Measurements from ENCODE around the gene TMA7B. TPM values are rescaled to one million over a fixed set of nuclear protein-coding genes. Genes with fewer than 3 reads are reported as not detected.

Gene TMA7B
- total RNA-seq, 2 experiments from 2014 or later: 1.0 to 1.3 TPM

GRCh38 chr22:39956932-39957664 is 3.1 kb upstream of the TMA7B start:
- peak overlapping the region; percentile 55 for H3K27ac Mint-ChIP-seq
- no peak for DNase-seq
- H3K27me3 Mint-ChIP-seq: no peaks in the 10 kb centered on the region
- peaks cover 86% of the 10 kb centered on the region for H3K36me3 Mint-ChIP-seq
- no peak overlapping the region for H3K4me3 Mint-ChIP-seq
- H3K4me1 Mint-ChIP-seq: peaks cover 85% of the 10 kb centered on the region
- H3K9me3 Mint-ChIP-seq: peaks cover 3% of the 10 kb centered on the region

- H3K4me1 Mint-ChIP-seq: peaks cover 83% of the 10 kb centered on the region
- peaks cover 3% of the 10 kb centered on the region for H3K9me3 Mint-ChIP-seq
- H3K4me3 Mint-ChIP-seq: peak overlapping the region; percentile 52
- peaks cover 80% of the 10 kb centered on the region for H3K36me3 Mint-ChIP-seq
- H3K27ac Mint-ChIP-seq: peak overlapping the region; percentile 81
- H3K27me3 Mint-ChIP-seq: no peaks in the 10 kb centered on the region
- DNase-seq: no peak
These were observed 2.0 kb upstream of the TMA7B start for GRCh38 chr22:39958009-39958711.

- Mint-ChIP-seq H3K4me1 (peaks cover 80% of the 10 kb centered on the region), H3K4me3 (no peak overlapping the region), H3K9me3 (peaks cover 3% of the 10 kb centered on the region), H3K36me3 (peaks cover 79% of the 10 kb centered on the region), H3K27ac (peak overlapping the region; percentile 81), H3K27me3 (no peaks in the 10 kb centered on the region)
- DNase-seq: no peak
These were observed 1.1 kb upstream of the TMA7B start for GRCh38 chr22:39958949-39959639.

GRCh38 chr22:39960791-39961746 is 872 bp downstream of the TMA7B start:
- peak overlapping the region; percentile 65 for H3K4me3 Mint-ChIP-seq
- H3K27ac Mint-ChIP-seq: peak overlapping the region; percentile 82
- peaks cover 80% of the 10 kb centered on the region for H3K36me3 Mint-ChIP-seq
- peak; percentile 82 for DNase-seq
- peaks cover 3% of the 10 kb centered on the region for H3K9me3 Mint-ChIP-seq
- H3K4me1 Mint-ChIP-seq: peaks cover 81% of the 10 kb centered on the region
- no peaks in the 10 kb centered on the region for H3K27me3 Mint-ChIP-seq

- Mint-ChIP-seq H3K9me3 (peaks cover 3% of the 10 kb centered on the region), H3K27ac (peak overlapping the region; percentile 82), H3K36me3 (peaks cover 81% of the 10 kb centered on the region), H3K4me3 (peak overlapping the region; percentile 65), H3K4me1 (peaks cover 80% of the 10 kb centered on the region), H3K27me3 (no peaks in the 10 kb centered on the region)
- no peak for DNase-seq
These were observed 1.9 kb downstream of the TMA7B start for GRCh38 chr22:39962071-39962470.

GRCh38 chr22:39965748-39966147 is 5.6 kb downstream of the TMA7B start:
- Mint-ChIP-seq H3K4me3 (no peak overlapping the region), H3K9me3 (peaks cover 3% of the 10 kb centered on the region), H3K4me1 (peaks cover 46% of the 10 kb centered on the region), H3K27me3 (no peaks in the 10 kb centered on the region), H3K27ac (peak overlapping the region; percentile 73), H3K36me3 (peaks cover 53% of the 10 kb centered on the region)
- no peak for DNase-seq

- Mint-ChIP-seq H3K36me3 (peaks cover 47% of the 10 kb centered on the region), H3K4me1 (peaks cover 41% of the 10 kb centered on the region), H3K9me3 (no peaks in the 10 kb centered on the region), H3K27me3 (no peaks in the 10 kb centered on the region), H3K27ac (no peak overlapping the region), H3K4me3 (no peak overlapping the region)
- DNase-seq: no peak
These were observed 6.3 kb downstream of the TMA7B start for GRCh38 chr22:39966470-39966869.

GRCh38 chr22:39967103-39967829 is 7.1 kb downstream of the TMA7B start:
- no peak for DNase-seq
- Mint-ChIP-seq H3K27ac (no peak overlapping the region), H3K4me3 (no peak overlapping the region), H3K4me1 (peaks cover 35% of the 10 kb centered on the region), H3K36me3 (peaks cover 43% of the 10 kb centered on the region), H3K9me3 (no peaks in the 10 kb centered on the region), H3K27me3 (no peaks in the 10 kb centered on the region)

GRCh38 chr22:39967996-39968972 is 8.1 kb downstream of the TMA7B start:
- Mint-ChIP-seq H3K27me3 (no peaks in the 10 kb centered on the region), H3K27ac (peak overlapping the region; percentile 13), H3K36me3 (peaks cover 41% of the 10 kb centered on the region), H3K4me3 (no peak overlapping the region), H3K9me3 (no peaks in the 10 kb centered on the region), H3K4me1 (peaks cover 26% of the 10 kb centered on the region)
- DNase-seq: no peak

- Mint-ChIP-seq H3K27ac (no peak overlapping the region), H3K36me3 (peaks cover 31% of the 10 kb centered on the region), H3K9me3 (no peaks in the 10 kb centered on the region), H3K4me3 (no peak overlapping the region), H3K27me3 (no peaks in the 10 kb centered on the region), H3K4me1 (peaks cover 10% of the 10 kb centered on the region)
- DNase-seq: no peak
These were observed 10.5 kb downstream of the TMA7B start for GRCh38 chr22:39970742-39971141.

- no peak for DNase-seq
- H3K36me3 Mint-ChIP-seq: peaks cover 36% of the 10 kb centered on the region
- no peaks in the 10 kb centered on the region for H3K9me3 Mint-ChIP-seq
- H3K4me3 Mint-ChIP-seq: no peak overlapping the region
- H3K27me3 Mint-ChIP-seq: no peaks in the 10 kb centered on the region
- peaks cover 2% of the 10 kb centered on the region for H3K4me1 Mint-ChIP-seq
- H3K27ac Mint-ChIP-seq: peak overlapping the region; percentile 46
These were observed 12.4 kb downstream of the TMA7B start for GRCh38 chr22:39972641-39973040.

- peaks cover 40% of the 10 kb centered on the region for H3K36me3 Mint-ChIP-seq
- DNase-seq: no peak
- H3K4me1 Mint-ChIP-seq: peaks cover 2% of the 10 kb centered on the region
- no peaks in the 10 kb centered on the region for H3K27me3 Mint-ChIP-seq
- peaks cover 3% of the 10 kb centered on the region for H3K9me3 Mint-ChIP-seq
- H3K27ac Mint-ChIP-seq: peak overlapping the region; percentile 58
- H3K4me3 Mint-ChIP-seq: no peak overlapping the region
These were observed 13.5 kb downstream of the TMA7B start for GRCh38 chr22:39973656-39974055.

- Mint-ChIP-seq H3K27me3 (no peaks in the 10 kb centered on the region), H3K4me3 (no peak overlapping the region), H3K27ac (no peak overlapping the region), H3K4me1 (peaks cover 6% of the 10 kb centered on the region), H3K9me3 (peaks cover 3% of the 10 kb centered on the region), H3K36me3 (peaks cover 37% of the 10 kb centered on the region)
- DNase-seq: no peak
These were observed 13.9 kb downstream of the TMA7B start for GRCh38 chr22:39974065-39974464.

Measured in activated naive CD8-positive, alpha-beta T cell treated with anti-CD3 and anti-CD28 coated beads for 36 hours (primary cell).